CD14-positive monocyte (primary cell): ENCODE measurements around the gene BTNL2. TPM values are rescaled to one million over a fixed set of nuclear protein-coding genes. Genes with fewer than 3 reads are reported as not detected.

ENCODE experiments used
- DNase-seq, 3 donors: peaks; one replicate each; pipeline ENCODE4 v3.0.0-alpha.2; 2011 to 2022
- H2AFZ ChIP-seq: 2 replicates; pipeline ENCODE4 v1.6.0; 2012; ENCODE audit warnings: mild to moderate bottlenecking, low read depth, low read length, inconsistent platforms; ENCODE audit not compliant: insufficient read depth, poor library complexity, severe bottlenecking
- H3K27ac ChIP-seq, 2 donors: 1 replicate in 1 of 2; 2 replicates in 1 of 2; pipeline ENCODE4 v1.5.1; 2012 to 2013; ENCODE audit warnings: low read length in 2 of 2, control low read depth in 1 of 2, inconsistent platforms in 1 of 2, low read depth in 1 of 2, mild to moderate bottlenecking in 1 of 2
- H3K27me3 ChIP-seq, 2 donors: one replicate each; pipeline versions ENCODE4 v1.6.0 to v1.6.1; 2011 to 2013; ENCODE audit warnings: low read length in 2 of 2; ENCODE audit not compliant: control insufficient read depth in 2 of 2, insufficient read depth in 2 of 2
- H3K36me3 ChIP-seq, 2 donors: replicated peaks in 1 of 2; 1 replicate in 1 of 2; 2 replicates in 1 of 2; pipeline versions ENCODE4 v1.5.1 to v1.6.1; 2012 to 2013; ENCODE audit warnings: low read length in 2 of 2, control low read depth in 1 of 2, inconsistent platforms in 1 of 2, mild to moderate bottlenecking in 1 of 2; ENCODE audit not compliant: insufficient read depth in 2 of 2, control insufficient read depth in 1 of 2
- H3K4me1 ChIP-seq, 2 donors: 1 replicate in 1 of 2; 2 replicates in 1 of 2; pipeline versions ENCODE4 v1.5.1 to v1.6.1; 2012 to 2013; ENCODE audit warnings: low read length in 2 of 2, control low read depth in 1 of 2, inconsistent platforms in 1 of 2, mild to moderate bottlenecking in 1 of 2, moderate library complexity in 1 of 2; ENCODE audit not compliant: insufficient read depth in 2 of 2, control insufficient read depth in 1 of 2
- H3K4me2 ChIP-seq: replicated peaks from 2 replicates; pipeline ENCODE3; 2012; ENCODE audit warnings: low read length, moderate library complexity, mild to moderate bottlenecking; ENCODE audit not compliant: poor library complexity, severe bottlenecking; ENCODE audit errors: extremely low read depth
- H3K4me3 ChIP-seq, 3 experiments: fragments of 200-600 bp in 1 of 3; sonication (generic) in 1 of 3; replicated peaks in 1 of 3; 1 replicate in 2 of 3; 2 replicates in 1 of 3; pipeline ENCODE4 v1.5.1; 2011 to 2013; ENCODE audit warnings: low read length in 3 of 3, mild to moderate bottlenecking in 3 of 3, control low read depth in 2 of 3, low read depth in 2 of 3, inconsistent platforms in 1 of 3, moderate library complexity in 1 of 3
- H3K79me2 ChIP-seq: 2 replicates; pipeline ENCODE4 v1.6.0; 2012; ENCODE audit warnings: mild to moderate bottlenecking, control low read depth, inconsistent platforms, low read length, moderate library complexity; ENCODE audit not compliant: insufficient read depth
- H3K9ac ChIP-seq: 2 replicates; pipeline ENCODE4 v1.6.0; 2017; ENCODE audit warnings: low read length, mild to moderate bottlenecking; ENCODE audit not compliant: insufficient read depth, poor library complexity, severe bottlenecking
- H3K9me3 ChIP-seq, 2 donors: replicated peaks in 1 of 2; 1 replicate in 1 of 2; 2 replicates in 1 of 2; pipeline versions ENCODE4 v1.5.1 to v1.6.1; 2012 to 2013; ENCODE audit warnings: low read length in 2 of 2, control low read depth in 1 of 2; ENCODE audit not compliant: control insufficient read depth in 1 of 2, insufficient read depth in 1 of 2
- H4K20me1 ChIP-seq: 2 replicates; pipeline ENCODE4 v1.6.0; 2012; ENCODE audit warnings: mild to moderate bottlenecking, low read length, control low read depth, moderate library complexity; ENCODE audit not compliant: insufficient read depth
- H3K27ac Mint-ChIP-seq, 7 donors: one replicate each; pipeline ENCODE4 v1.8.0; 2020; ENCODE audit warnings: mild to moderate bottlenecking in 7 of 7, mixed read lengths in 7 of 7, moderate library complexity in 6 of 7, inconsistent platforms in 2 of 7
- H3K27me3 Mint-ChIP-seq, 3 donors: one replicate each; pipeline ENCODE4 v1.8.0; 2021 to 2022; ENCODE audit warnings: low read depth in 3 of 3, mild to moderate bottlenecking in 3 of 3, mixed read lengths in 3 of 3, moderate library complexity in 3 of 3, inconsistent platforms in 1 of 3
- H3K36me3 Mint-ChIP-seq, 2 donors: one replicate each; pipeline ENCODE4 v1.8.0; 2020; ENCODE audit warnings: mixed read lengths in 2 of 2, inconsistent platforms in 1 of 2, mild to moderate bottlenecking in 1 of 2
- H3K4me1 Mint-ChIP-seq: one replicate; pipeline ENCODE4 v1.8.0; 2020; ENCODE audit warnings: mild to moderate bottlenecking, mixed read lengths
- H3K4me3 Mint-ChIP-seq, 2 donors: one replicate each; pipeline ENCODE4 v1.8.0; 2020; ENCODE audit warnings: mild to moderate bottlenecking in 2 of 2, mixed read lengths in 2 of 2, moderate library complexity in 1 of 2
- H3K9me3 Mint-ChIP-seq, 7 donors: one replicate each; pipeline ENCODE4 v1.8.0; 2020 to 2022; ENCODE audit warnings: mixed read lengths in 7 of 7, mild to moderate bottlenecking in 6 of 7, moderate library complexity in 6 of 7, inconsistent platforms in 2 of 7
- WGBS: methylation state at CpG from one replicate; pipeline ENCODE4 v1.1.5; 2013; ENCODE audit warnings: missing lambda C conversion rate; ENCODE audit not compliant: insufficient coverage; 5-methylcytosine and 5-hydroxymethylcytosine counted together
- intact Hi-C, 2 donors: fragments of 100-400 bp; cut with micrococcal nuclease; formaldehyde crosslinking; loops; one replicate each; pipeline versions ENCODE4 v1.15.0 to v1.15.1; 2023
- polyA plus RNA-seq, 3 donors: library from polyadenylated mRNA; depleted of rRNA in 1 of 3; unstranded in 2 of 3; stranded (reverse) in 1 of 3; fragments of 300-500 nt in 2 of 3; fragments of >200 nt in 1 of 3; fragmentation: Illumina TruSeq in 2 of 3; gene quantifications; 1 replicate in 2 of 3; 2 replicates in 1 of 3; pipeline ENCODE4 v1.2.3, GENCODE V29; 2012 to 2021
- TF ChIP-seq, protein P1 (sequence below): fragments of 200-600 bp; IDR thresholded peaks from one replicate; pipeline ENCODE4 v1.8.0; 2022; ENCODE audit warnings: antibody characterized with exemption, mild to moderate bottlenecking

The BTNL2 gene
- polyA plus RNA-seq, 3 donors = not detected

- Histone ChIP-seq H3K27me3 (peaks cover 10% of the 10 kb centered on the region in 2 donors), H3K4me2 (peak overlapping the region; percentile 29), H3K36me3 (no peaks in the 10 kb centered on the region), H3K9ac (no peak overlapping the region), H3K27ac (no peak overlapping the region), H3K9me3 (no peaks in the 10 kb centered on the region), H4K20me1 (no peaks in the 10 kb centered on the region), H3K4me1 (peaks cover 4 to 6% of the 10 kb centered on the region in 2 donors), H2AFZ (peak overlapping the region; percentile 32), H3K79me2 (no peaks in the 10 kb centered on the region), H3K4me3 (no peak overlapping the region)
- 0% methylated on average over 2 of the region's 13 CpGs for WGBS
- peak overlapping the region in 1 of 2 donors; percentile 80 for H3K4me3 Mint-ChIP-seq
- TF ChIP-seq, protein P1, sequence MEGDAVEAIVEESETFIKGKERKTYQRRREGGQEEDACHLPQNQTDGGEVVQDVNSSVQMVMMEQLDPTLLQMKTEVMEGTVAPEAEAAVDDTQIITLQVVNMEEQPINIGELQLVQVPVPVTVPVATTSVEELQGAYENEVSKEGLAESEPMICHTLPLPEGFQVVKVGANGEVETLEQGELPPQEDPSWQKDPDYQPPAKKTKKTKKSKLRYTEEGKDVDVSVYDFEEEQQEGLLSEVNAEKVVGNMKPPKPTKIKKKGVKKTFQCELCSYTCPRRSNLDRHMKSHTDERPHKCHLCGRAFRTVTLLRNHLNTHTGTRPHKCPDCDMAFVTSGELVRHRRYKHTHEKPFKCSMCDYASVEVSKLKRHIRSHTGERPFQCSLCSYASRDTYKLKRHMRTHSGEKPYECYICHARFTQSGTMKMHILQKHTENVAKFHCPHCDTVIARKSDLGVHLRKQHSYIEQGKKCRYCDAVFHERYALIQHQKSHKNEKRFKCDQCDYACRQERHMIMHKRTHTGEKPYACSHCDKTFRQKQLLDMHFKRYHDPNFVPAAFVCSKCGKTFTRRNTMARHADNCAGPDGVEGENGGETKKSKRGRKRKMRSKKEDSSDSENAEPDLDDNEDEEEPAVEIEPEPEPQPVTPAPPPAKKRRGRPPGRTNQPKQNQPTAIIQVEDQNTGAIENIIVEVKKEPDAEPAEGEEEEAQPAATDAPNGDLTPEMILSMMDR = peak; percentile 99
- H3K4me1 Mint-ChIP-seq = peaks cover 11% of the 10 kb centered on the region
- intact Hi-C loops = loop anchor here in 1 of 2 donors (2.0 to 10.0 kb wide), 3 partner anchors 171 to 381 kb away; no protein-coding TSS in a partner anchor
- H3K9me3 Mint-ChIP-seq = peaks cover 0 to 2% (median 0%) of the 10 kb centered on the region in 7 donors
- peaks cover 13 to 26% (median 20%) of the 10 kb centered on the region in 3 donors for H3K27me3 Mint-ChIP-seq
- peak; percentile 63 to 75 (median 73) for DNase-seq
- no peaks in the 10 kb centered on the region for H3K36me3 Mint-ChIP-seq
- H3K27ac Mint-ChIP-seq = no peak overlapping the region
These were observed 8.6 kb upstream of the BTNL2 start for GRCh38 chr6:32415521-32416019.

GRCh38 chr6:32413427-32414047 is 6.6 kb upstream of the BTNL2 start:
- H3K27me3 ChIP-seq = peaks cover 0 to 10% of the 10 kb centered on the region in 2 donors
- Mint-ChIP-seq H3K27me3 (peaks cover 11 to 23% (median 14%) of the 10 kb centered on the region in 3 donors), H3K27ac (no peak overlapping the region), H3K4me1 (peaks cover 11% of the 10 kb centered on the region), H3K36me3 (no peaks in the 10 kb centered on the region), H3K9me3 (peaks cover 0 to 2% (median 0%) of the 10 kb centered on the region in 7 donors), H3K4me3 (peak overlapping the region in 1 of 2 donors; percentile 52)
- H3K4me3 ChIP-seq = no peak overlapping the region
- H4K20me1 ChIP-seq = no peaks in the 10 kb centered on the region
- no peaks in the 10 kb centered on the region for H3K79me2 ChIP-seq
- intact Hi-C loops = loop anchor here (2.0 to 10.0 kb wide), 6 partner anchors 169 to 454 kb away; no protein-coding TSS in a partner anchor
- H3K27ac ChIP-seq = no peak overlapping the region
- no peak overlapping the region for H3K4me2 ChIP-seq
- H3K36me3 ChIP-seq = no peaks in the 10 kb centered on the region
- TF ChIP-seq, protein P1 = peak; percentile 93
- H2AFZ ChIP-seq = no peak overlapping the region
- peaks cover 4 to 6% of the 10 kb centered on the region in 2 donors for H3K4me1 ChIP-seq
- no peak overlapping the region for H3K9ac ChIP-seq
- 3% methylated on average over 8 of the region's 11 CpGs for WGBS
- H3K9me3 ChIP-seq = no peaks in the 10 kb centered on the region
- peak; percentile 71 to 83 (median 77) for DNase-seq
